ENCODE measurements around the gene SVOP.

Gene SVOP

GRCh38 chr12:108922918-108923317 lies 98.0 kb downstream of the SVOP start:
- no peak for DNase-seq

GRCh38 chr12:108921946-108922345 lies 98.9 kb downstream of the SVOP start:
- no peak for DNase-seq

- no peak for DNase-seq
Measured at GRCh38 chr12:108918960-108919642, 101.8 kb downstream of the SVOP start.

- no peak for DNase-seq
Measured at GRCh38 chr12:108918206-108918605, 102.7 kb downstream of the SVOP start.

GRCh38 chr12:108916336-108916735 lies 104.5 kb downstream of the SVOP start:
- no peak for DNase-seq

- no peak for DNase-seq
Measured at GRCh38 chr12:108915632-108916133, 105.2 kb downstream of the SVOP start.

GRCh38 chr12:108914121-108914531 lies 106.7 kb downstream of the SVOP start:
- no peak for DNase-seq

GRCh38 chr12:108912361-108912760 lies 108.5 kb downstream of the SVOP start:
- DNase-seq = no peak

GRCh38 chr12:108911915-108912314 lies 109.0 kb downstream of the SVOP start:
- no peak for DNase-seq

- no peak for DNase-seq
Measured at GRCh38 chr12:108910336-108910735, 110.5 kb downstream of the SVOP start.

- no peak for DNase-seq
Measured at GRCh38 chr12:108907839-108908351, 113.0 kb downstream of the SVOP start.

GRCh38 chr12:108906971-108907370 lies 113.9 kb downstream of the SVOP start:
- no peak for DNase-seq

GRCh38 chr12:108905725-108906124 lies 115.1 kb downstream of the SVOP start:
- no peak for DNase-seq

- no peak for DNase-seq
Measured at GRCh38 chr12:108899145-108899544, 121.7 kb downstream of the SVOP start.

GRCh38 chr12:108896817-108897216 lies 124.1 kb downstream of the SVOP start:
- DNase-seq = no peak

GRCh38 chr12:108896336-108896735 lies 124.5 kb downstream of the SVOP start:
- DNase-seq = no peak

GRCh38 chr12:108895220-108895802 lies 125.6 kb downstream of the SVOP start:
- no peak for DNase-seq

- no peak for DNase-seq
Measured at GRCh38 chr12:108890208-108890607, 130.7 kb downstream of the SVOP start.

- DNase-seq = no peak
Measured at GRCh38 chr12:108888031-108888430, 132.8 kb downstream of the SVOP start.

GRCh38 chr12:108886873-108887629 lies 133.8 kb downstream of the SVOP start:
- DNase-seq = no peak

GRCh38 chr12:108884116-108885012 lies 136.5 kb downstream of the SVOP start:
- peak; percentile 59 for DNase-seq

- DNase-seq = no peak
Measured at GRCh38 chr12:108881953-108882352, 138.9 kb downstream of the SVOP start.

Measured in T-helper 9 cell (primary cell).